PC-9 (cell line): ENCODE results near the gene TIAM2.

Experiments
- CTCF ChIP-seq: fragments of 200-600 bp; sonication (generic); conservative IDR thresholded peaks from 2 replicates; pipeline ENCODE4 v1.6.1; 2017; ENCODE audit warnings: mixed run types, antibody characterized with exemption, mild to moderate bottlenecking, moderate library complexity
- EZH2 ChIP-seq: fragments of 200-600 bp; sonication (generic); IDR thresholded peaks from 2 replicates; pipeline ENCODE4 v1.8.0; 2017; ENCODE audit warnings: antibody characterized with exemption, low read depth

GRCh38 chr6:155116571-155116910, 121.4 kb downstream of the TIAM2 start:
- TF ChIP-seq CTCF (no peak), EZH2 (no peak)
